ENCODE results near the gene CD34. TPM values are rescaled to one million over a fixed set of nuclear protein-coding genes. Genes with fewer than 3 reads are reported as not detected.

Gene CD34
- total and polyA plus RNA-seq, 2 experiments from 2014 or later: 0.27 to 0.29 TPM

- Histone ChIP-seq H3K27me3 (no peaks in the 10 kb centered on the region), H3K36me3 (no peaks in the 10 kb centered on the region), H3K27ac (no peak overlapping the region), H3K4me3 (no peak overlapping the region), H3K9me3 (ENCODE audit: low read depth) (no peaks in the 10 kb centered on the region), H3K4me1 (ENCODE audit: low read depth) (no peaks in the 10 kb centered on the region)
- DNase-seq (ENCODE audit: low read depth in 1 of 2, low spot score in 1 of 2): no peak
- no peak for TF ChIP-seq CTCF (IDR thresholded peaks at IDR 0.05; ENCODE audit: low read depth, low read length)
These were observed 60.1 kb downstream of the CD34 start for GRCh38 chr1:207850621-207851407.

GRCh38 chr1:207849646-207850045 is 61.3 kb downstream of the CD34 start:
- Histone ChIP-seq H3K36me3 (no peaks in the 10 kb centered on the region), H3K4me1 (ENCODE audit: low read depth) (no peaks in the 10 kb centered on the region)
- no peak for TF ChIP-seq CTCF (IDR thresholded peaks at IDR 0.05; ENCODE audit: low read depth, low read length)

GRCh38 chr1:207849016-207849415 is 61.9 kb downstream of the CD34 start:
- H3K36me3 ChIP-seq: no peaks in the 10 kb centered on the region
- TF ChIP-seq CTCF (IDR thresholded peaks at IDR 0.05; ENCODE audit: low read depth, low read length): no peak

More at GRCh38 chr1:207849646-207850045, 61.3 kb downstream of the CD34 start:
- DNase-seq (ENCODE audit: low read depth in 1 of 2, low spot score in 1 of 2): no peak
- no peaks in the 10 kb centered on the region for H3K9me3 ChIP-seq (ENCODE audit: low read depth)
- no peak overlapping the region for H3K4me3 ChIP-seq
- H3K27ac ChIP-seq: no peak overlapping the region
- H3K27me3 ChIP-seq: no peaks in the 10 kb centered on the region

GRCh38 chr1:207848234-207848633 is 62.7 kb downstream of the CD34 start:
- Histone ChIP-seq H3K27ac (no peak overlapping the region), H3K9me3 (ENCODE audit: low read depth) (no peaks in the 10 kb centered on the region), H3K27me3 (no peaks in the 10 kb centered on the region), H3K4me1 (ENCODE audit: low read depth) (no peaks in the 10 kb centered on the region), H3K4me3 (no peak overlapping the region), H3K36me3 (no peaks in the 10 kb centered on the region)
- no peak for TF ChIP-seq CTCF (IDR thresholded peaks at IDR 0.05; ENCODE audit: low read depth, low read length)
- peak in 1 of 2 donors; percentile 58 for DNase-seq (ENCODE audit: low read depth in 1 of 2, low spot score in 1 of 2)

More at GRCh38 chr1:207849016-207849415, 61.9 kb downstream of the CD34 start:
- Histone ChIP-seq H3K27me3 (no peaks in the 10 kb centered on the region), H3K4me3 (no peak overlapping the region), H3K9me3 (ENCODE audit: low read depth) (no peaks in the 10 kb centered on the region), H3K27ac (no peak overlapping the region), H3K4me1 (ENCODE audit: low read depth) (no peaks in the 10 kb centered on the region)
- no peak for DNase-seq (ENCODE audit: low read depth in 1 of 2, low spot score in 1 of 2)

GRCh38 chr1:207847116-207847515 is 63.8 kb downstream of the CD34 start:
- TF ChIP-seq CTCF (IDR thresholded peaks at IDR 0.05; ENCODE audit: low read depth, low read length): no peak
- Histone ChIP-seq H3K36me3 (no peaks in the 10 kb centered on the region), H3K27me3 (no peaks in the 10 kb centered on the region), H3K9me3 (ENCODE audit: low read depth) (no peaks in the 10 kb centered on the region), H3K4me3 (no peak overlapping the region), H3K4me1 (ENCODE audit: low read depth) (no peaks in the 10 kb centered on the region), H3K27ac (no peak overlapping the region)
- peak in 1 of 2 donors; percentile 55 for DNase-seq (ENCODE audit: low read depth in 1 of 2, low spot score in 1 of 2)

Data from cardiac muscle cell (in vitro differentiated cells and primary cell).